ENCODE measurements around the gene DNAJC7.

The DNAJC7 gene

GRCh38 chr17:41967141-41967920, 49.9 kb downstream of the DNAJC7 start:
- Histone ChIP-seq H3K9me3 (ENCODE audit: control insufficient read depth, insufficient read depth, low read length) (no peaks in the 10 kb centered on the region), H3K4me2 (ENCODE audit: low read length) (peak overlapping the region; percentile 73), H3K79me2 (ENCODE audit: control insufficient read depth, low read length) (peaks cover 54% of the 10 kb centered on the region), H3K27me3 (ENCODE audit: control insufficient read depth, low read length) (no peaks in the 10 kb centered on the region), H3K4me3 (ENCODE audit: low read length) (peak overlapping the region; percentile 89), H3K4me1 (ENCODE audit: control insufficient read depth, low read length) (peaks cover 38% of the 10 kb centered on the region), H4K20me1 (ENCODE audit: control insufficient read depth, insufficient read depth, low read depth, low read length) (0 out of 2 replicates have a peak, but pooled peaks cover 8% of the 10 kb centered on the region), H3K36me3 (ENCODE audit: control insufficient read depth, low read length) (peaks cover 40% of the 10 kb centered on the region), H3F3A (ENCODE audit: control insufficient read depth, insufficient read depth) (peaks cover 18% of the 10 kb centered on the region), H3K27ac (ENCODE audit: low read depth, low read length) (peak overlapping the region; percentile 59), H3K9me2 (replicated peaks; ENCODE audit: control insufficient read depth, low read length) (no peaks in the 10 kb centered on the region)
- TF ChIP-seq, protein P1, sequence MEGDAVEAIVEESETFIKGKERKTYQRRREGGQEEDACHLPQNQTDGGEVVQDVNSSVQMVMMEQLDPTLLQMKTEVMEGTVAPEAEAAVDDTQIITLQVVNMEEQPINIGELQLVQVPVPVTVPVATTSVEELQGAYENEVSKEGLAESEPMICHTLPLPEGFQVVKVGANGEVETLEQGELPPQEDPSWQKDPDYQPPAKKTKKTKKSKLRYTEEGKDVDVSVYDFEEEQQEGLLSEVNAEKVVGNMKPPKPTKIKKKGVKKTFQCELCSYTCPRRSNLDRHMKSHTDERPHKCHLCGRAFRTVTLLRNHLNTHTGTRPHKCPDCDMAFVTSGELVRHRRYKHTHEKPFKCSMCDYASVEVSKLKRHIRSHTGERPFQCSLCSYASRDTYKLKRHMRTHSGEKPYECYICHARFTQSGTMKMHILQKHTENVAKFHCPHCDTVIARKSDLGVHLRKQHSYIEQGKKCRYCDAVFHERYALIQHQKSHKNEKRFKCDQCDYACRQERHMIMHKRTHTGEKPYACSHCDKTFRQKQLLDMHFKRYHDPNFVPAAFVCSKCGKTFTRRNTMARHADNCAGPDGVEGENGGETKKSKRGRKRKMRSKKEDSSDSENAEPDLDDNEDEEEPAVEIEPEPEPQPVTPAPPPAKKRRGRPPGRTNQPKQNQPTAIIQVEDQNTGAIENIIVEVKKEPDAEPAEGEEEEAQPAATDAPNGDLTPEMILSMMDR (IDR thresholded peaks at IDR 0.05; ENCODE audit: low read depth, low read length, poor library complexity, severe bottlenecking): no peak
- TF ChIP-seq EZH2phosphoT487 (IDR thresholded peaks at IDR 0.05; ENCODE audit: borderline replicate concordance, low read length): no peak

DNA sequence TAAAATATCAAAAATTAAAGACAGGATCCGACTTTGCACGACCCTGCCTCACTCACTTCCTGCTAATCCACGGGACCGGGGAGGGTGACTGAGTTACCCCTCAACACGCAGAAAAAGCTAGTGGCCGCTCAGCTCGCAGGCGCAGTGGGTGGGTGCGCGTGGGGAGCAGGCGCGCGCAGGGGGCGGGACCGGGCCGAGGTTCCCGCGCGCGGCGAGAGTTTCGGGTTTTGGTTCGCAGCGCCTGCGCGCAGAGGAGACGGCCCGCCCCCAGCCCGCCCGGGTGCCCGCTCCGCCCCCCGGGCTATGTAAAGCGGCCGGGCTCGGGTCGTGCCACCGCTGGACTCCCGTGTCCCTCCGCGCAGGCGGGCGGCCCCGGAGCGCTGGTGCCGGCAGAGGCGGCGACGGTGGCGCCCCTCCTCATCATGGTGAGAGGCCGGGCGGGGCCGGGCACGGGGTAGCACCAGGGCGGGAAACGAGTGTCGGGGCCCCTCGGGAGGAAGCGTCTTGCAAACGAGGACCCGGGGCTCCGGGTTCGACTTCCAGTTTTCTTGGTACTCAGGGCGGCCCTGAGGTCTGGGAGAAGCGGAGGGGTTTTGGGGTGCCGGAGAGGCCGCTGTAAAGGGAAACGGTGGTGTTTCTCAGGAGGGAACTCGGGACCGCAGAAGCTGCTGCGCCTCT, 50.6 kb downstream of the DNAJC7 start, which contains the start of gene CNP:
Gene CNP (plus strand): TSS at position 333 of the 678 bp plus-strand sequence. CDS start 90 bp downstream, at position 423.
- Histone ChIP-seq H4K20me1 (ENCODE audit: control insufficient read depth, insufficient read depth, low read depth, low read length) (0 out of 2 replicates have a peak, but pooled peaks cover 8% of the 10 kb centered on the region), H3K79me2 (ENCODE audit: control insufficient read depth, low read length) (peaks cover 47% of the 10 kb centered on the region), H3K27me3 (ENCODE audit: control insufficient read depth, low read length) (no peaks in the 10 kb centered on the region), H3K36me3 (ENCODE audit: control insufficient read depth, low read length) (peaks cover 33% of the 10 kb centered on the region), H3K9me2 (replicated peaks; ENCODE audit: control insufficient read depth, low read length) (no peaks in the 10 kb centered on the region), H3K4me3 (ENCODE audit: low read length) (peak within 1 kb of the TSS; percentile 89), H3K9me3 (ENCODE audit: control insufficient read depth, insufficient read depth, low read length) (no peaks in the 10 kb centered on the region), H3K4me2 (ENCODE audit: low read length) (peak within 1 kb of the TSS; percentile 73), H3K4me1 (ENCODE audit: control insufficient read depth, low read length) (peaks cover 44% of the 10 kb centered on the region), H3K27ac (ENCODE audit: low read depth, low read length) (peak within 1 kb of the TSS; percentile 59), H3F3A (ENCODE audit: control insufficient read depth, insufficient read depth) (peaks cover 18% of the 10 kb centered on the region)
- no peak for TF ChIP-seq EZH2phosphoT487 (IDR thresholded peaks at IDR 0.05; ENCODE audit: borderline replicate concordance, low read length)
- TF ChIP-seq, protein P1 (IDR thresholded peaks at IDR 0.05; ENCODE audit: low read depth, low read length, poor library complexity, severe bottlenecking): no peak

DNA sequence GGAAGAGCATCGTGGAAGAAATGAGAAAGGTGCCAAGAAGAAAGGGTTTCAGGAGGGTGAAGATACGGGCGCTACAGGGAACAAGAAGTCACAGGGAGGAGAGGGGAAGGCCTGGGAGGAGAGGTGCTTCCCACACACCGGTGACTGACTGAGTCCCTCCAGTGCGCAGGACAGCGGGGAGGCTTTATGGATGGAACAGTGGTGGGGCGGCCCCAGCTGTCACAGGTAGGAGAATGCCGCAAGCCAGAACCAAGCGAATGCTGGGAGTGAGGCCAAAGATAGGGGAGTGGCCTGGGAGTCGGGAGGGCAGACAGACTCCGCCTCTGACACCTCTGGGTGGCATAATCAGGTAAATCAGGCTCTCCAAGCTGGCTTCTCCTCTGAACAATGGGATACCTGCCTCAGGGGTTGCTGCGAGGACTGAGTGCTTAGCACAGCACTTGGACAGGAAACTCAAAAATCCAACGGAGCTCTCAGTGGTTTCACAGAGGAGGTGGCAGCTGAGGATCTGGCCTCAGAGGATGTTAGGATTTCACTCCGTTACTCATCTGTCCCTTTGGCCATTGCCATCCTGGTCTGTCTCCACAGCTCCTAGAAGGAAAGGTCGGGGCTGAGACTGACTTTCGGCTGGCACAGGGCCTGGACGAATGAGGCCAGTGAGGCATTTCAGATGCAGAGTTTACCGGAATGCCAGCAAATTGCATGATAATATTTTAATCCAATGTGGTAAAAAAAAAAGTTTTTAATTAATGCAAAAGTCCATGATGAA, 51.4 kb downstream of the DNAJC7 start:
- Histone ChIP-seq H4K20me1 (ENCODE audit: control insufficient read depth, insufficient read depth, low read depth, low read length) (0 out of 2 replicates have a peak, but pooled peaks cover 8% of the 10 kb centered on the region), H3K36me3 (ENCODE audit: control insufficient read depth, low read length) (peaks cover 28% of the 10 kb centered on the region), H3K9me2 (replicated peaks; ENCODE audit: control insufficient read depth, low read length) (no peaks in the 10 kb centered on the region), H3F3A (ENCODE audit: control insufficient read depth, insufficient read depth) (peaks cover 18% of the 10 kb centered on the region), H3K27ac (ENCODE audit: low read depth, low read length) (peak overlapping the region; percentile 24; the same call in 1 of the 2 replicates), H3K4me2 (ENCODE audit: low read length) (peak overlapping the region; percentile 73), H3K4me3 (ENCODE audit: low read length) (peak overlapping the region; percentile 89), H3K4me1 (ENCODE audit: control insufficient read depth, low read length) (peaks cover 41% of the 10 kb centered on the region), H3K79me2 (ENCODE audit: control insufficient read depth, low read length) (peaks cover 41% of the 10 kb centered on the region), H3K9me3 (ENCODE audit: control insufficient read depth, insufficient read depth, low read length) (no peaks in the 10 kb centered on the region), H3K27me3 (ENCODE audit: control insufficient read depth, low read length) (no peaks in the 10 kb centered on the region)
- no peak for TF ChIP-seq EZH2phosphoT487 (IDR thresholded peaks at IDR 0.05; ENCODE audit: borderline replicate concordance, low read length)
- TF ChIP-seq, protein P1 (IDR thresholded peaks at IDR 0.05; ENCODE audit: low read depth, low read length, poor library complexity, severe bottlenecking): no peak
